HepG2 (cell line): ENCODE data around the gene TCFL5. TPM values are rescaled to one million over a fixed set of nuclear protein-coding genes. Genes with fewer than 3 reads are reported as not detected.

Source experiments
- ATAC-seq: fragments of 200-7000 bp; cut with Tn5 transposase; 3 replicates; pipeline ENCODE4 v1.9.1; 2020; ENCODE audit warnings: mild to moderate bottlenecking, moderate library complexity
- BruUV-seq: library from RNA; stranded (reverse); fragments of 400-500 nt; replicated peaks from 2 replicates; lab custom pipeline; 2021; lab: Mats Ljungman, UMichigan
- CTCF ChIA-PET: fragments of 300-600 bp; formaldehyde crosslinking; extraction: SDS; loops from one replicate; lab custom pipeline; 2021; ENCODE audit warnings: low total read pairs, inconsistent platforms, low intra/inter-chr PET ratio; lab: Yijun Ruan, JAX
- POLR2A ChIA-PET: fragments of 350-600 bp; sonication (Branson Sonifier 250); formaldehyde crosslinking; loops from one replicate; lab custom pipeline; 2020; ENCODE audit warnings: antibody characterized with exemption, inconsistent platforms; lab: Yijun Ruan, JAX
- DNase-seq: peaks from one replicate; pipeline ENCODE4 v3.0.0-alpha.2; 2015; ENCODE audit warnings: low spot score
- FAIRE-seq: peaks from 3 replicates; lab custom pipeline; 2011; peaks lifted over from hg19 to GRCh38; lab: Jason Lieb, UNC
- H2AFZ ChIP-seq: one replicate; pipeline ENCODE4 v1.6.1; 2011; ENCODE audit warnings: low read length, inconsistent platforms
- H3K27ac ChIP-seq: fragments of 300-600 bp; 3 replicates; pipeline ENCODE4 v1.8.0; 2011; ENCODE audit warnings: mixed run types, mild to moderate bottlenecking, mixed read lengths, low read length, inconsistent platforms; ENCODE audit not compliant: insufficient read depth; ENCODE audit errors: extremely low read length
- H3K27me3 ChIP-seq, 2 experiments: fragments of 200-600 bp in 1 of 2; 2 replicates in 1 of 2; 3 replicates in 1 of 2; pipeline versions ENCODE4 v1.6.0 to v1.8.0; 2011; ENCODE audit warnings: low read length in 2 of 2, mild to moderate bottlenecking in 2 of 2, moderate library complexity in 2 of 2, inconsistent platforms in 1 of 2; ENCODE audit not compliant: insufficient read depth in 2 of 2, control insufficient read depth in 1 of 2
- H3K36me3 ChIP-seq, 2 experiments: fragments of 200-600 bp in 1 of 2; replicated peaks in 1 of 2; 2 replicates in 1 of 2; 3 replicates in 1 of 2; pipeline versions ENCODE4 v1.5.1 to v1.8.0; 2011; ENCODE audit warnings: low read length in 2 of 2, inconsistent platforms in 1 of 2; ENCODE audit not compliant: insufficient read depth in 2 of 2, control insufficient read depth in 1 of 2
- H3K4me1 ChIP-seq: 2 replicates; pipeline ENCODE4 v1.5.1; 2012; ENCODE audit warnings: low read length, inconsistent platforms; ENCODE audit not compliant: insufficient read depth
- H3K4me2 ChIP-seq: 2 replicates; pipeline ENCODE4 v1.6.0; 2011; ENCODE audit warnings: low read depth, low read length, inconsistent platforms
- H3K4me3 ChIP-seq, 3 experiments: fragments of 200-600 bp in 1 of 3; sonication (generic), shearing (Covaris generic) in 1 of 3; replicated peaks in 1 of 3; 2 replicates each; pipeline ENCODE4 v1.5.1; 2011 to 2016; ENCODE audit warnings: low read length in 3 of 3, inconsistent platforms in 2 of 3, low read depth in 2 of 3, mild to moderate bottlenecking in 2 of 3, control low read depth in 1 of 3, mixed read lengths in 1 of 3; ENCODE audit not compliant: insufficient read depth in 1 of 3
- H3K79me2 ChIP-seq: one replicate; pipeline ENCODE4 v1.6.1; 2011; ENCODE audit warnings: low read length, inconsistent platforms; ENCODE audit not compliant: insufficient read depth
- H3K9ac ChIP-seq: 2 replicates; pipeline ENCODE4 v1.6.0; 2011; ENCODE audit warnings: mild to moderate bottlenecking, low read depth, low read length, inconsistent platforms; ENCODE audit not compliant: insufficient read depth
- H3K9me3 ChIP-seq: 2 replicates; pipeline ENCODE4 v1.5.1; 2012; ENCODE audit warnings: mild to moderate bottlenecking, low read length
- H4K20me1 ChIP-seq: 2 replicates; pipeline ENCODE4 v1.6.0; 2011; ENCODE audit warnings: inconsistent platforms, mild to moderate bottlenecking, low read length, moderate library complexity; ENCODE audit not compliant: insufficient read depth
- BORCS8-MEF2B ChIP-seq: sonication (generic); formaldehyde crosslinking; IDR thresholded peaks from 2 replicates; pipeline ENCODE4 v1.8.0; 2022; ENCODE audit warnings: mild to moderate bottlenecking, missing genetic modification reagents
- CREB1 ChIP-seq, 2 experiments: fragments of 450-650 bp in 1 of 2; IDR thresholded peaks; 2 replicates each; pipeline ENCODE4 v1.6.1; 2016 to 2017; ENCODE audit warnings: control low read depth in 1 of 2, mild to moderate bottlenecking in 1 of 2, missing compliant biosample characterization in 1 of 2, missing genetic modification characterization in 1 of 2
- DMAP1 ChIP-seq: IDR thresholded peaks from 2 replicates; pipeline ENCODE4 v1.6.1; 2016
- ELF3 ChIP-seq: IDR thresholded peaks from 2 replicates; pipeline ENCODE4 v1.6.1; 2016; ENCODE audit warnings: missing genetic modification reagents, missing compliant biosample characterization
- FOXO1 ChIP-seq: sonication (generic); formaldehyde crosslinking; IDR thresholded peaks from 2 replicates; pipeline ENCODE4 v1.4.0; 2020; ENCODE audit warnings: missing genetic modification reagents
- KLF13 ChIP-seq: sonication (generic); formaldehyde crosslinking; IDR thresholded peaks from 2 replicates; pipeline ENCODE4 v1.4.0; 2020; ENCODE audit warnings: mild to moderate bottlenecking, missing genetic modification reagents
- POGK ChIP-seq: sonication (generic); formaldehyde crosslinking; conservative IDR thresholded peaks from 2 replicates; pipeline ENCODE4 v1.8.0; 2022; ENCODE audit warnings: mild to moderate bottlenecking, moderate library complexity, missing genetic modification reagents
- RBM39 ChIP-seq: fragments of 200-400 bp; formaldehyde crosslinking; IDR thresholded peaks from one replicate; pipeline ENCODE4 v1.6.1; 2018; ENCODE audit warnings: antibody characterized with exemption, mild to moderate bottlenecking, low read depth, low read length; ENCODE audit not compliant: poor library complexity, severe bottlenecking
- SNAPC4 ChIP-seq: sonication (generic); formaldehyde crosslinking; IDR thresholded peaks from 2 replicates; pipeline ENCODE4 v1.4.0; 2020; ENCODE audit warnings: mild to moderate bottlenecking, missing genetic modification reagents
- SSRP1 ChIP-seq: IDR thresholded peaks from 2 replicates; pipeline ENCODE4 v1.6.1; 2016; ENCODE audit warnings: control low read depth
- ZNF446 ChIP-seq: sonication (generic); formaldehyde crosslinking; IDR thresholded peaks from 2 replicates; pipeline ENCODE4 v1.5.0; 2020; ENCODE audit warnings: mild to moderate bottlenecking, missing genetic modification reagents
- ZNF552 ChIP-seq: sonication (generic); formaldehyde crosslinking; IDR thresholded peaks from 2 replicates; pipeline ENCODE4 v1.9.0; 2022; ENCODE audit warnings: missing genetic modification reagents, mild to moderate bottlenecking, borderline replicate concordance
- ZNF580 ChIP-seq: IDR thresholded peaks from 2 replicates; pipeline ENCODE4 v1.6.1; 2016; ENCODE audit warnings: low read depth, borderline replicate concordance
- ZNF768 ChIP-seq: sonication (generic); formaldehyde crosslinking; IDR thresholded peaks from 2 replicates; pipeline ENCODE4 v1.4.0; 2020; ENCODE audit warnings: missing genetic modification reagents
- ZNF780A ChIP-seq: sonication (generic); formaldehyde crosslinking; IDR thresholded peaks from 2 replicates; pipeline ENCODE4 v1.8.0; 2022; ENCODE audit warnings: mild to moderate bottlenecking, missing genetic modification reagents, moderate library complexity
- WGBS: methylation state at CpG from one replicate; pipeline ENCODE4 v1.1.6; 2017; ENCODE audit warnings: low lambda C conversion rate; 5-methylcytosine and 5-hydroxymethylcytosine counted together
- in situ Hi-C: cut with HindIII; loops from 2 replicates; pipeline ENCODE4 v1.10.0; 2017; ENCODE audit warnings: low pct_unique_long_range_greater_than_20kb; ENCODE audit not compliant: extremely low pct_ligation_motif_present
- intact Hi-C: fragments of 100-400 bp; cut with micrococcal nuclease; formaldehyde crosslinking; loops from one replicate; pipeline ENCODE4 v1.10.0; 2022; ENCODE audit not compliant: unreplicated experiment
- polyA plus RNA-seq, 8 experiments: library from polyadenylated mRNA; depleted of rRNA in 3 of 8; stranded (reverse) in 7 of 8; unstranded in 1 of 8; fragments of >200 nt; fragmentation: Illumina TruSeq in 4 of 8; extraction: Trizol in 4 of 8; gene quantifications; 2 replicates each; pipeline versions ENCODE4 v1.2.1 to v1.2.3, GENCODE V29; 2011 to 2016; ENCODE audit warnings: low read depth in 4 of 8, missing spikeins in 1 of 8, mixed read lengths in 1 of 8; ENCODE audit not compliant: insufficient read depth in 1 of 8
- total RNA-seq, 5 experiments: library from RNA; depleted of rRNA; stranded (reverse); fragments of >200 nt; fragmentation: Illumina TruSeq; extraction: Trizol; gene quantifications; 2 replicates each; pipeline ENCODE4 v1.2.3, GENCODE V29; 2016; ENCODE audit warnings: low read depth in 1 of 5

TCFL5 gene
- total and polyA plus RNA-seq, 2 of the 13 experiments (the other 11 are each of a cell fraction or from before 2014, with no cell fraction given), result 14.8 to 20.0 TPM

GRCh38 chr20:62820962-62821725, 40.5 kb downstream of the TCFL5 start:
- CTCF ChIA-PET, result no interaction called here
- intact Hi-C loops, result loop anchor here (5.0 kb wide), 1 partner anchor 41 kb away; the partner anchor contains the start of gene TCFL5
- no peak for TF ChIP-seq DMAP1
- TF ChIP-seq FOXO1, result 0 out of 2 replicates have a peak, but pooled peaks have one; percentile 3
- no peak for TF ChIP-seq SNAPC4 (CRISPR knock-in tag)
- no peak for TF ChIP-seq SSRP1 (CRISPR knock-in tag)
- no peak for TF ChIP-seq BORCS8-MEF2B (CRISPR knock-in tag)
- peak; percentile 87 for TF ChIP-seq ZNF768 (CRISPR knock-in tag)
- TF ChIP-seq POGK (CRISPR knock-in tag), result no peak
- no peak for TF ChIP-seq ZNF580 (CRISPR knock-in tag)
- TF ChIP-seq ZNF552, result no peak
- no peak for TF ChIP-seq KLF13 (CRISPR knock-in tag)
- TF ChIP-seq ELF3 (CRISPR knock-in tag), result no peak
- TF ChIP-seq ZNF780A (CRISPR knock-in tag), result no peak
- peak; percentile 98 for TF ChIP-seq CREB1 (IDR thresholded peaks at IDR 0.05)
- no peak for TF ChIP-seq CREB1 (CRISPR knock-in tag; IDR thresholded peaks at IDR 0.05)
- TF ChIP-seq ZNF446, result peak; percentile 48; the same call in 1 of the 2 replicates
- TF ChIP-seq RBM39, result no peak

More at GRCh38 chr20:62820962-62821725, 40.5 kb downstream of the TCFL5 start:
- H3K4me3 ChIP-seq, result no peak overlapping the region
- no peak overlapping the region for H2AFZ ChIP-seq
- FAIRE-seq, result no peak
- H4K20me1 ChIP-seq, result peaks cover 4% of the 10 kb centered on the region; the same call in 1 of the 2 replicates
- BruUV-seq, result no TSS peak
- in situ Hi-C loops, result no loop called here
- H3K27ac ChIP-seq, result no peak overlapping the region
- DNase-seq, result no peak
- no peaks in the 10 kb centered on the region for H3K27me3 ChIP-seq
- H3K36me3 ChIP-seq, result no peaks in the 10 kb centered on the region
- no peak for ATAC-seq
- whole genome bisulfite sequencing, result 86% methylated on average over 18 of the region's 19 CpGs
- POLR2A ChIA-PET, result interaction anchor here (6.8 kb wide), 1 partner anchor 26 kb away, joined by 64 read pairs; the partner anchor contains the start of gene MRGBP
- no peaks in the 10 kb centered on the region for H3K9me3 ChIP-seq
- H3K79me2 ChIP-seq, result peaks cover 6% of the 10 kb centered on the region
- peaks cover 77% of the 10 kb centered on the region for H3K4me1 ChIP-seq
- H3K4me2 ChIP-seq, result 0 out of 2 replicates have a peak overlapping the region, but pooled peaks have one; percentile 81
- 0 out of 2 replicates have a peak overlapping the region, but pooled peaks have one; percentile 9 for H3K9ac ChIP-seq
